SKM-1 treated with dmso at 0.1 percent for 144 hours (cell line): ENCODE results near the gene HOMEZ.
"Not testable (repeated sequence)": the region's sequence is repeated elsewhere in the genome, so short reads cannot be mapped to it uniquely, and the experiment has no call there.

Experiments used
- DNase-seq: peaks from one replicate; lab custom pipeline; 2025; ENCODE audit not compliant: unreplicated experiment; lab: John Stamatoyannopoulos, UW

Gene HOMEZ

GRCh38 chr14:23232241-23232808, 53.6 kb downstream of the HOMEZ start:
- DNase-seq = not testable (repeated sequence)

GRCh38 chr14:23228812-23229211, 57.1 kb downstream of the HOMEZ start:
- peak; percentile 5 for DNase-seq

GRCh38 chr14:23227566-23227965, 58.4 kb downstream of the HOMEZ start:
- DNase-seq = no peak

GRCh38 chr14:23224958-23225357, 61.0 kb downstream of the HOMEZ start:
- not testable (repeated sequence) for DNase-seq
